Stimulated activated CD4-positive, alpha-beta T cell treated with anti-CD3 and anti-CD28 coated beads, Interleukin-12 subunit alpha, Interleukin-12 subunit beta, amount 100 ng/mL, for 4 hours (primary cell): ENCODE measurements around the gene DIP2B.
"Not testable (repeated sequence)": the region's sequence is repeated elsewhere in the genome, so short reads cannot be mapped to it uniquely, and the experiment has no call there.

Experiments used
- DNase-seq: peaks from one replicate; pipeline ENCODE4 v3.0.0-alpha.2; 2020

DIP2B gene

DNA sequence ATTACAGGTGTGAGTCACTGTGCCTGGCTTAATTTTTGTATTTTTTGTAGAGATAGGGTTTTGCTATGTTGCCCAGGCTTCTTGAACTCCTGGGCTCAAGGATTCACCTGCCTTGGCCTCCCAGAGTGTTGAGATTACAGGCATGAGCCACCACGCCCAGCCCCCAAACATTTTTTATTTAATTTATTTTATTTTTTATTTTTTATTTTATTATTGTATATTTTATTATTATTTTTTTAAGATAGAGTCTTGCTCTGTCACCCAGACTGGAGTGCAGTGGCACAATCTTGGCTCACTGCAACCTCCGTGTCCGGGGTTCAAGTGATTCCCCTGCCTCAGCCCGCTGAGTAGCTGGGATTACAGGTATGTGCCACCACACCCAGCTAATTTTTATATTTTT lies 17.0 kb downstream of the DIP2B start:
- not testable (repeated sequence) for DNase-seq

DNA sequence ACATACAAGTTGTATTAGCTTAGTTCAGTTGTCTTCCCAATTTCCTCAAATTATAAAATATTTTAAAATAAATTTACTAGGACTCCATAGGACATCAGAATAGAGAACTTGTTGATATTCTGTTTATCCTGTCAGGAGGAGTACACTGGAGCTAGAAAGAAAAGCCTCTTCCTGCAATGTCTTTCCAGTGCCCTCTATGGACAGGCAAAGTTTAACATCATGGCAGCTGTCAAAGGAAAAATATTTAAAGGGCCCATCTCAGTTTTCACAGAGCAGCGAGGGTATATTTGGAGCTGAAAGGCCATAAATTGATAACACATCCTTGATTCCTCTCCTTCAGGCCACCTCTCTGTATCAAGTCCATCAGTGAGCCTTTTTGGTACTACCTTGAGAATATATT lies 19.0 kb downstream of the DIP2B start:
- DNase-seq, result no peak

DNA sequence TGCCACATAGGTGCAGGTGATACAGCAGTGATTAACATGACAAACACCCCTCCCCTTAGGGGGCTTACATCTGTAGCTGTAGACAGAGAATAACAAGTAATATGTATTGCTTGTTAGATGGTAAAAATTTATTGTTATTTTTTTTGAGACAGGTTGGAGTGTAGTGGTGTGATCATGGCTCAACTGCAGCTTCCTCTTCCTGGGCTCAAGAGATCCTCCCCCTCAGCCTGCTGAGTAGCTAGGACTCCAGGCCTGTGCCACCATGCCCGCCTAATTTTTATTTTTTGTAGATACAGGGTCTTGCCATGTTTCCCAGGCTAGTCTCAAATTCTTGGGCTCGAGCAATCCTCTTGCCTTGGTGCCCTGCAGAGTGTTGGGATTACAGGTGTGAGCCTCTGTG lies 19.8 kb downstream of the DIP2B start:
- no peak for DNase-seq

DNA sequence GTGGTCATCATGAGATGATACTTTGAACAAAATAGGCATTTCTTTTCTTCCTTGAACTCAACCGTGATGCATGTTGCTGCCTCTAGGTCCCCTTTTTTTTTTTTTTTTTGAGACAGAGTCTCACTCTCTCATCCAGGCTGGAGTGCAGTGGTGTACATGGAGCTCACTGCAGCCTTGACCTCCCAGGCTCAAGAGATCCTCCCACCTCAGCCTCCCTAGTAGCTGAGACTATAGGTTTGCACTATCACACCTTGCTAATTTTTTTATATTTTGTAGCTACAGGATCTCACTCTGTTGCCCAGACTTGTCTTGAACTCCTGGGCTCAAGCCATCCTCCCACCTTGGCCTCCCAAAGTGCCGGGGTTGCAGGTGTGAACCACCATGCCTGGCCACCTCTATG lies 20.6 kb downstream of the DIP2B start:
- DNase-seq, result no peak

DNA sequence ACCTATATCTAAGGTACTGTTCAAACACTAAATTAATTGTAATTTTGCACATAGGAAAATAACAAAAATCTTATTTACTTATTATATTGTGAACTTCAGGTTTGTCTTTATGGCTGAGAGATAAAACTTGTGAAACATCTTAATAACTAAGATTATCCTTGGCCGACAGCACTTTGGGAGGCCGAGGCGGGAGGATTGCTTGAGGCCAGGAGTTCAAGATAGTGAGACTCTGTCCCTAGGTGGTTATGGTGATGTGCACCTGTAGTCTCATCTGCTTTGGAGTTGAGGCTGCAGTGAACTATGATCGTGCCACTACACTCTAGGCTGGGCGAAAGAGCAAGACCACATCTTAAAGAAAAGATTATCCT lies 22.6 kb downstream of the DIP2B start:
- no peak for DNase-seq

DNA sequence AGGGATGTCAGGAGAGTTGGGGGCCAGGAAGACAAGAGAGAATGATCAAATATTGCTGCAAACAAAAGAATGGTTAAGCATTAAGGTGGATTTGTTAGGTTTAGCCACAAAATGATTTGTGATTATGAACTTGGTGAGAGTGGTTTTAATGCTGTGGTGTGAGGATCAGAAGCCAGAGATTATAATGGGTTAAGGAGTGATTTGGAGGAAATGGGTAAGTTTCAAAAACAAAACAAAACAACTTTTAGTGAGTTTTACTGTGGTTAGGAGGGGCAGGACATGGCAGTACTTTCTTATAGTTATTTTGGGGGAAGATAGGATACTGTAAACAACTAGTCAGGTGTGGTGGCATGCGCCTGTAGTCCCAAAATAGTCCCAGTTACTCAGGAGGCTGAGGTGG lies 24.0 kb downstream of the DIP2B start:
- no peak for DNase-seq

DNA sequence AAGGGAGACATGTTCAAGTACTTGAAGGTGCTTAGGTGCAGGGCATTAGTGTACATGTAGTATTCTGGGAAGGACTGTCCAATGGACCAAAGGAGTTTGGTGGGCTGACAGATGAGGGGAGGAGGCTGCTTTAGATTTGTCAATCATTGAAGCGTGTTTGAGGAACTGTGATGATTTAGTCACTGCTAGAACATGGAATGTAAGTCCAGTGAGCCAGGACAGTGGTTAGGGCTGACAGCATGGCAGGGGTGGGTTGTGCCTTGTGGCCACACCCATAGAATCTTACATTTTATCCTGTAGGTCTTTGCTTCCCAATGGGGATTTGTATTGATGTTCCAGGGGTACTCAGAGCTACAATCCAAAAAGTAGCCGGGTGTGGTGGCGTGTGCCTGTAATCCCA lies 24.6 kb downstream of the DIP2B start:
- DNase-seq, result no peak

DNA sequence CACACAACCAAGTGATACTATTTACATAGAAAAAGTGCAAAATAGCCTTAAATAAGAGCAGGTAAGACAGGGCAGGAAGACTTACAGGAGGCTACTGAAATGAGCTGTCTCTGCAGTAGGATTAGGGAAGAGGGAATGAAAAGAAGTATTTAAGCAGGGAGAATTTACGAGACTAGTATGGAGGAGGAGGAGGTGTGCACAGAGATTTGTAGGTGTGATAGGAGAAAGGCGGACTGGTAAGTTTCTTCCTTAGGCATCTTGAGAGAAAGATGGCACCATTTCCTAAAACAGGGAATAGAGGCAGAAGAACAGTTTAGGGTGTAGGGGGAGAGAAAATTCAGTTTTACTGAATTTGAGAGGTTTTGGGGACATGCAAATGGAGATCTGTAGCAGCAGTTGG lies 25.7 kb downstream of the DIP2B start:
- DNase-seq, result no peak

DNA sequence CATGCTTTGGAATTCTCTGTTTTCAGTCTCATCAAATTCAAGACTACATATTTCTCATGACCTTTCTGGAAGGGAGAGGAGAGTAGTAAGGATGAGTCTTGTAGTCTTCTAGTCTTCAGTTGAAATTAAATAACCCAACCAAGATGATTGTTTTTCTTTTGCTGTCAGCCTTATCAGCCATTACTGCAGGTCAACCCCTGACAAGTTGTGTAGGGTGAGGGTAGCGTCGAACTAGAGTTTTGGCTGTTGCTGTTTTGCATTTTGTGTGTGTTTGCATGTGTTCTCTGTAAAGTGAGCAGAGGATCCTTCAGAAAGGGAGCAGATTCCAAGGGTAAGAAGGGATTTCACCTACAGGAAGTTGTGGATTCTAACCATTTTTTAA lies 28.4 kb downstream of the DIP2B start:
- no peak for DNase-seq

DNA sequence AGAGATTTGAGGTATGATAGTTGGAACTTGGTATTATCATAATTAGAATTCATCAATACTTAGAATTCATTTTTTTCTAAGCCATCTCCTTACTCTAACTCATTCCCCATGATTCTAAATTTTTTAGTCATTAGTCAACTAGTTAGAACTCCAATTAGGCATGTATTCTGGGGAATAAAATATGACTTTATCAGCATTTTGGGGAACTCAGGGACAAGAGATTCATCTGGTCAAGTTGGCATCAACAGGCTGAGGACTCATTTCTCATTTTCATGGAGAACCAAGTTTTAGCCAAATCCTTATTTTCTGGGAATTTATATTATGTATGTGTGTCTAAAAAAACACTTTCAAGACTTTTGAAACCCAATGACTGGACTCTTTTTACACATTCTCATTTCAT lies 29.2 kb downstream of the DIP2B start:
- DNase-seq, result no peak

DNA sequence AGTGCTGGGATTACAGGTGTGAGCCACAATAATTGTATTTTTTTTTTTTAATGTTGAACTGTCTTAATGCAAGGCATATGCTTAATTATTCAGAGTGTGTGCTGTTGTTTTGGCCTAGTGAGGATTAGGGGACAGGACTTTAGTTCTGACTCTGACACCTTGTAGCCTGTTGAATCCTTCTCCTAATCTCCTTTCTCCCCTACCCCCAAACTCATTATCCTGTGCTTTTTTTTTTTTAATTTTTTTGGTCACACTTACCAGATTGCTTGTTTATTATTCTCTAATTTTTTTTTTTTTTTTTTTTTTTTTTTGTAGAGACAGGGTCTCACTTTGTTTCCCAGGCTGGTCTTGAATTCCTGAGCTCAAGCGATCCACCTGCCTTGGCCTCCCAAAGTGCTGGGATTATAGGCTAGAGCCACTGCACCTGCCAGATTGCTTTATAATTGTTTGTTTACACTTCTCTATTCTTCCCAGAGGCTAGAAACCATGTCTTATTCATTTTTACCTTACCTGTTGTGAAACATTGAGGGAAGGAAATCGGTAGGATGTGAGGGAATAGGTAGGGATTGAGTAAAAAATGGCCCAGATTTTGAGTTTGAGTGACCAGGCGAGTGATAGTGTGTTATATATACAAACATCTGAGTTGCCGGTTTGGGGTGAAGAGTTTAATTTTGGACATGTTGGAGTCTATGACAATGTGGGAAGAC lies 32.2 kb downstream of the DIP2B start:
- DNase-seq, result no peak

DNA sequence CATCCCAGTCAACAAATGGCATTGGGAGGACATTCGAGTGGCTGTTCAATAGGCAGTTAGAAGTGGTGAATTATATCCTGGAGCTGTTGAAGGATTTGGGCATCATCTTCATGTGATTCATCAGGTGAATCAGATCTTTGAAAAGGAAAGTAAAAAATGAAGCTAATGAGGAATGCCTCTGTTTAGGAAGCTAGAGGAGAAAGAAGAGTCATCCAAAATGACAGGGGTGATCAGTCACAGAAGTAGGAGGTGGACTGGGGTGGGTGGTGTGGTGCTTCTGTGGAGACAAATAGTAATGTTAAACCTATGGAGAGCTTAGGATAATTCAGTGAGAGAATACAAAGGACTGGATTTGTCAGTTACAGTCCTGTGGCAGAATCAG lies 32.7 kb downstream of the DIP2B start:
- no peak for DNase-seq

DNA sequence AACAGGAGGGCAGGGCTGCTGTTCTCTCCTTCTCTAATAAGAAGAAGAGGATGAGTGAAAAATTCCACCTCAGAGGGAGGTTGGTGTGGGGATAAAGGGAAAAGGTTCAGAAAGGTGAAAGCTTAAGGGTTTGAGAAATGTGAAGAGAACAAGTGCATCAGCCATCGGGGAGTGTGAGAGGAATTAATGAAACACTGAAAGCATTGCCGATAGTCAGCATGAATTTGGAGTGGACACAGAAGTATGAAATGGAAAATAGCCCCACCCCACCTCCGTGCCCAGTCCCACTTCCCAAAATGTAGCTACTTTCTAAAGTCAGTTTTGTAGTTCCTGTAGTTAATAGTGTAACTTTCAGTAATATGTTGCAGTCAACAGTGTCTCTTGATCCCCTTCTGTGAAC lies 33.4 kb downstream of the DIP2B start:
- no peak for DNase-seq

DNA sequence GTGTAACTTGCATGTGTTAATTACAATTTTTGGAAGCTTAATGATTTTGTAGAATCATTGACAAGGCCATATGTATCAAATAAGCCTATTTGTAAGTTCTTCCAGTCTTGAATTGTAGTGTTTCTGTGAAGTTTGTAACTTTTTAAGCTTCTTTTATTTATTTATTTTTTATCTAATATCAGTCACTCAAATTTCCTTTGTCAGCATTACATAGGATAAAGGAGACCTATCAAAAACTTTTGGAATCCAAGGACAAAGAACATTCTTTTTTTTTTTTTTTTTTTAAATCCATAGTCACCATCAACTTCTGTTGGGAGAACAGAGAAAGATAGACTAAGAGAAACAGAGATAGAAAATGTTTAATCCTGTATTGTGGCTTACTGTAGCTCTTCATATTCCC lies 36.4 kb downstream of the DIP2B start:
- no peak for DNase-seq

DNA sequence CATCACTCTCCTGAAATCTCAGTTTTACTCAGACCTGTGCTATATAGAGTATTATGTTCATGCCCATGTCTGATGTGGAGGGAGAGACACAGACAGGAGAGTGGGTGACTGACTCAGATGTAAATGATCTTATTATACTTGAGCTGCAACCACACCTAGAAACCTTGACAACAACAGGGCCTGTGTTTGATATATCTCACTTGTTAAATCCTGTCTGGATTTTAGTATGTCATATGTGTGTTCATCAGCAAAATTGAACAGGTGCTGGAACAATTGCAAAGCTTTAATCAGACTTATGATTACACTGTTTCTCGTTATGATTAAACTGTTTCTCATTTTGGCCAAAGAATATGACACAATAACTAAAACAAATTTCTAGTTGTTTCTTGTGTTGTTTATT lies 37.7 kb downstream of the DIP2B start:
- no peak for DNase-seq

DNA sequence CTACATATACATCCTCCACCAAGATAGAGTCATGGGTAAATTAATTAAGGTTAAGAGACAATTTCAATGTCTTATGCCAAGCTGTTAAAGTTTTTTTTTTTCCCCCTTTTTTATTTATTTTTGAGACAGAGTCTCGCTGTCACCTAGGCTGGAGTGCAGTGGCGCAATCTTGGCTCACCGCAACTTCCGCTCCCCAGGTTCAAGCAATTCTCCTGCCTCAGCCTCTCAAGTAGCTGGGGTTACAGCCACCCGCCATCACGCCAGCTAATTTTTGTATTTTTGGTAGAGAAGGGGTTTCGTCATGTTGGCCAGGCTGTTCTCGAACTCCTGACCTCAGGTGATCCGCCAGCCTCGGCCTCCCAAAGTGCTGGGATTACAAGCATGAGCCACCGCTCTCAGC lies 38.4 kb downstream of the DIP2B start:
- DNase-seq, result not testable (repeated sequence)

DNA sequence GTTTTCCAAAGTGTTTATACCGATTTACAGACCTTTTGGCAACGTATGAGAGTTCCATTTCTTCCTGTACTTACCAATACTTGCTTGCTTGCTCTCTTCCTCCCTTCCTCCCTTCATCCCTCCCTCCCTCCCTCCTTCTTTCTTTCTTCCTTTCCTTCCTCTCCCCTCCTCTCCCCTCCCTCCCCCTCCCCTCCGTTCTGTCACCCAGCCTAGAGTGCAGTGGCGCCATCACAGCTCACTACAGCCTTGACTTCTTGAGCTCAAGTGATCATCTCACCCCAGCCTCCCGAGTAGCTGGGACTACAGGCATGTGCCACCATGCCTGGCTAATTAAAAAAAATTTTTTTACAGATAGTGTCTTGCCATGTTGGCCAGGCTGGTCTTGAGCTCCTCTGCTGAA lies 40.4 kb downstream of the DIP2B start:
- DNase-seq, result no peak

DNA sequence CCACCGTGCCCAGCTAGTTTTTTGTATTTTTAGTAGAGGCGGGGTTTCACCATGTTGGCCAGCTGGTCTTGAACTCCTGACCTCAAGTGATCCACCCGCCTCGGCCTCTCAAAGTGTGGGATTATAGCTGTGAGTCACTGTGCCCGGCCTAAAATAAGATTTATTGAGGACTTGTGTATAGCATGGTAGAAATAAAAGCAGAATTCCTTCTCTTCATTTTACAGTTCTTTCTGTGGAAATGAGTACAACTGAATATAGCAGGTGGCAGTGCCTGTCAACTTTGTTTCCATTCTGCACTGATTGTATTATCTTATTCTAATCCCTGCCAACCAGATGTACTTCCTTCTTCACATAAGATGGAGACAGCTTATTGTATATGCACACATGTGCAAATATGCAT lies 41.0 kb downstream of the DIP2B start:
- no peak for DNase-seq

DNA sequence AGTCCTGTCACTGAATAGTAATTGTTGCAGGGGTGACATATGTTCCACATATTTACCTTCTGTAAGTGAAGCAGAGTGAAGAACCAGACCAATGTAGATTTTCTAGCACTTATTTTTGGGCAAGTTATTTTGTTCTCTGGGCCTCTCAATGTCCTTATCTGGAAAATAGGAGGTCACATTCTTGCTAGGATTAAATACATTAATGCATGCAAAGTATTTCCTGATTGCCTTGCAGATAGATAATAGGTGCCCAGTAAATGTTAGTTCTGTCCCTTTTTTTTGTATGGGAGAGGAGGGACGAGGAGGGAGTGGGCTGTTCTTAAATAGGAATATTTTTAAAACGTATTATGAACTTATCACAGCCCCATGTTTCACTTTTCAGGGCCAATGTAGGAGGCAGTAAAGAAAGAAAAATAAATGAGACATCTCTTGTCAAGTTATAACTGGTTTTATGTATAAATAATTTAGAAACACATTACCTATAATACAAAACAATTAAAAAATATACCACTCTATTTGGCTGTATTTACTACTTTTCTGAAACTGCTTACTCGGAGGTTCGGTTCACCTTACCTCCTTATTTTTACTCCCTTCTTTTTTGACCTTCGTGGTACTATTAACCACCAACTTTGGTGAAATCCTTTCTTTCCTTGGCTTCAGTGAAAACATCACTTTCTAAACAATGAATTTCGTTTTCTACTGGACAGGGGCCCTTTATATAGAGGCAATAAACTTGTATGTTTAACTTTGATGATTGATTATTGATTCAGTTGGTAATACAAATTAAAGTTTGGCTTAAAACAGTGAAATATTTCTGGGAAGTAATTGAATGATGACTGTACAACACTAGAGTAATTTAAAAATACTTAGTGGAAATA lies 41.9 kb downstream of the DIP2B start:
- DNase-seq, result no peak

DNA sequence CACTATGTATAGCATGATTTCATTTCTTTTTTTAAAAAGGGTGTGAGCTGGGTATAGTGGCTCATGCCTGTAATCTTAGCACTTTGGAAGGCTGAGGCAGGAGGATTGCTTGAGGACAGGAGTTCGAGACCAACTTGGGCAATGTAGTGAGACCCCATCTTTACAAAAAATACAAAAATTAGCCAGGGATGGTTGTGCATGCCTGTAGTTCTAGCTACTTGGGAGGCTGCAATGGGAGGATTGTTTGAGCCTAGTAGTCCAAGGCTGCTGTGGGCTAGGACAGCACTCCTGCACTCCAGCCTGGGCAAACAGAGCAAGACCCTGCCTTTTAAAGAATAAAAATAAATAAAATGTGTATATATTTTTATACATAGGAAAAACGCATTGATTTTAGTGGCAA lies 43.0 kb downstream of the DIP2B start:
- DNase-seq, result no peak

DNA sequence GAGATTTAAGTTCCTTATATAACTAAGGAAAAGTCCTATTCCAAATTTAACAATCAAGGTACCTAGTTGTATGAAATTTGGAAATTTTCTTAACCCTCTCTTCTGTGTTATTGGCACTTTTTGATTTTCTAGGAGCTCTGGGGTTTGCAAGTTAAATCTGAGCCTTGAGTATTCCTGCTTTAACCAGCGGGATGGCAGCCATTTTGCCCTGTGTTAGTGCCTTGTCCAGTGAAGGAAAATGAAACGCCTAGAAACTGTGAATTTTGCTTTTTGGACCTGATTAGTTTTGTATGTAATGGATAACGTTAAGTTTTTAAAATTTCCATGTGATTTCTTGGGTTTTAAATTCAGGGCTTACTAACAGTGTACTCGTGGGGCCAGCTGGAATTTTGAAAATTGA lies 45.1 kb downstream of the DIP2B start:
- no peak for DNase-seq

DNA sequence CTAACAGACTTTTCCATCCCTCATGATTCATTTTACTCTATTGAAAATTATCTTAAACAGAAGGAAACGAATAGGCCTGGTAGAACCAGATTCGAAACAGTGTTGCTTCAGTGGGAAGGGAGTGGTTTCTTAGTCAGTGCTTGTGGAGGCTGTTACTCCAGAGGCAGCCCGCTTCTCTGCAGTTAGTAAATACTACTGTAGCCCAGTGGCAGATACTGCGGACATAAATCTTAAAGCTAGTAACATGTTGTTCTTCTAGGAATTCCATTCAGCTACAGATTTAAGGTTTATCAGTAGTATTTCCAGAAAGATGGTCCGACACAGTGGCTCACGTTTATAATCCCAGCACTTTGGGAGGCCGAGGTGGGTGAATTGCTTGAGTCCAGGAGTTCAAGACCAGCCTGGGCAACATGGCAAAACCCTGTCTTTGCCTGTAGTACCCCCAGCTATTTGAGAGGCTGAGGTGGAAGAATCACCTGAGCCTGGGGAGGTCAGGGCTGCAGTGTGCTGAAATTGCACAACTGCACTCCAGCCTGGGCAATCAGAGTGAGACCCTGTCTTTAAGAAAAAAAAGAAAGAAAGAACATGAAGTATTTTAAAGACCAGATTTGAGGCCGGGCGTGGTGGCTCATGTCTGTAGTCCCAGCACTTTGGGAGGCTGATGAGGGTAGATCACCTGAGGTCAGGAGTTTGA lies 45.9 kb downstream of the DIP2B start:
- DNase-seq, result no peak

DNA sequence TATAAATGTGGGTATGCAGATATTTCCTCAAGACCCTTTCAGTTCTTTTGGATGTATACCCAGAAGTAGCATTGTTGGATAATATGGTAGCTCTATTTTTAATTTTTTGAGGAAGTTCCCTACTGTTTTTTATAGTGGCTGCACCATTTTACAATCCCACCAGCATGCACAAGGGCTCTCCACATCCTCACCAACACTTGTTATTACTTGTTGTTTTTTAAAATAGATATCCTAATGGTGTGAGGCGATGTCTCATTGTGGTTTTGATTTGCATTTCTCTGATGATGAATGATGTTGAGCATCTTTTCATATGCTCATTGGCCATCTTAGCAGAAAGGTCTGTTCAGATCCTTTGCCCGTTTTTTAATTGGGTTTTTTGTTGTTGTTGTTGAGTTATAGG lies 47.1 kb downstream of the DIP2B start:
- DNase-seq, result no peak

DNA sequence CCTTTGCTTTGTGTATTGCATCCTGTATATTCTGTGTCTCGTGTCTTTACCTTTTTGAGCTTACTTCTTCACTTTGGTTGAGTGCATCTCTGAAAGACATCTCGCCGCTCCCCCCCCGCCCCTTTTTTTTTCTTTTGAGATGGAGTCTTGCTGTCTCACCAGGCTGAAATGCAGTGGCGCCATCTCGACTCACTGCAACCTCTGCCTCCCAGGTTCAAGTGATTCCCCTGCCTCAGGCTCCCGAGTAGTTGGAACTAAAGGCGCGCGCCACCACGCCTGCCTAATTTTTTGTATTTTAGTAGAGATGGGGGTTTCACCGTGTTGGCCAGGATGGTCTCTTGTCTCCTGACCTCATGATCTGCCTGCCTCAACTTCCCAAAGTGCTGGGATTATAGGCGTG lies 49.9 kb downstream of the DIP2B start:
- no peak for DNase-seq
